Measurements from ENCODE around the gene ANKDD1A.

- TF ChIP-seq CTCF (IDR thresholded peaks at IDR 0.05): no peak
- no peak for TF ChIP-seq POLR2AphosphoS5 (IDR thresholded peaks at IDR 0.05)
- TF ChIP-seq POLR2A (IDR thresholded peaks at IDR 0.05): no peak
Measured at GRCh38 chr15:64950888-64951287, 39.2 kb downstream of the ANKDD1A start.
